Ovary (tissue), 9 donors: ENCODE measurements around the gene SV2C. TPM values are rescaled to one million over a fixed set of nuclear protein-coding genes. Genes with fewer than 3 reads are reported as not detected.

ENCODE experiments used
- DNase-seq, 5 donors: peaks; one replicate each; pipeline ENCODE4 v3.0.0-alpha.2; 2019 to 2020
- H3K27ac ChIP-seq, 2 donors: fragments of 200-600 bp; one replicate each; pipeline versions ENCODE4 v1.5.1 to v1.8.0; 2019 to 2022
- H3K27me3 ChIP-seq: fragments of 200-600 bp; one replicate; pipeline ENCODE4 v1.8.0; 2022
- H3K36me3 ChIP-seq: fragments of 200-600 bp; sonication (generic); one replicate; pipeline ENCODE4 v1.5.1; 2019
- H3K4me1 ChIP-seq: one replicate; pipeline ENCODE4 v1.8.1; 2013; ENCODE audit warnings: mild to moderate bottlenecking, moderate library complexity; ENCODE audit not compliant: insufficient read depth
- H3K4me3 ChIP-seq: fragments of 200-600 bp; sonication (generic); one replicate; pipeline ENCODE4 v1.5.1; 2017
- H3K9me3 ChIP-seq, 2 donors: fragments of 200-600 bp in 1 of 2; sonication (generic) in 1 of 2; one replicate each; pipeline versions ENCODE4 v1.5.1 to v1.8.1; 2013 to 2019; ENCODE audit warnings: mild to moderate bottlenecking in 1 of 2, moderate library complexity in 1 of 2
- EP300 ChIP-seq: sonication (generic); formaldehyde crosslinking; IDR thresholded peaks from one replicate; pipeline ENCODE4 v1.6.1; 2017; ENCODE audit warnings: antibody characterized with exemption
- POLR2A ChIP-seq: fragments of 450-650 bp; IDR thresholded peaks from one replicate; pipeline ENCODE4 v1.6.1; 2017; ENCODE audit warnings: antibody characterized with exemption, mild to moderate bottlenecking, moderate library complexity
- WGBS, 3 donors: extraction: QIAGEN DNeasy Blood & Tissue Kit in 1 of 3; methylation state at CpG; one replicate each; pipeline versions ENCODE4 v1.1.5 to v1.1.7; 2013 to 2017; 5-methylcytosine and 5-hydroxymethylcytosine counted together
- intact Hi-C, 4 donors: fragments of 100-400 bp; cut with DNase I; formaldehyde crosslinking; loops; one replicate each; pipeline versions ENCODE4 v1.11.0 to v1.15.1; 2022 to 2023
- polyA plus RNA-seq, 2 donors: library from polyadenylated mRNA; stranded (reverse); fragments of 200-250 nt in 1 of 2; fragments of 350-450 nt in 1 of 2; fragmentation: Illumina TruSeq in 1 of 2; extraction: RNeasy Lipid Tissue Mini Kit (QIAGEN cat#74804) in 1 of 2; gene quantifications; one replicate each; pipeline ENCODE4 v1.2.3, GENCODE V29; 2013 to 2014
- total RNA-seq, 7 donors: library from RNA; depleted of rRNA in 2 of 7; stranded (reverse); fragments of >200 nt in 2 of 7; fragmentation: NEBNext Ultra II Directional in 3 of 7; extraction: Animal tissue kit (Norgen Biotek cat#: 25700) in 3 of 7; gene quantifications; one replicate each; pipeline versions ENCODE4 v1.1.0 to v1.2.4, GENCODE V29; 2016 to 2023
- TF ChIP-seq, protein P1 (sequence below), 3 donors: fragments of 450-650 bp in 2 of 3; fragments of 200-600 bp in 1 of 3; IDR thresholded peaks; one replicate each; pipeline versions ENCODE4 v1.5.1 to v1.8.0; 2016 to 2022; ENCODE audit warnings: antibody characterized with exemption in 3 of 3, mild to moderate bottlenecking in 1 of 3
- donor health status: DM: no; HTN: no; CAD: no; lungs with moderate emphysema.
- donor health status: DM: no; HTN: no; CAD: no.
- donor health status: Bipolar disorder and iron deficiency.
- donor health status: DM: yes; HTN: yes; CAD: no.
- donor health status: DM: no; HTN: no; CAD: no.
- donor health status: DM: yes; HTN: yes; CAD: no.

Gene SV2C
- total and polyA plus RNA-seq, 9 donors, result 0.10 to 1.3 (median 0.51) TPM

DNA sequence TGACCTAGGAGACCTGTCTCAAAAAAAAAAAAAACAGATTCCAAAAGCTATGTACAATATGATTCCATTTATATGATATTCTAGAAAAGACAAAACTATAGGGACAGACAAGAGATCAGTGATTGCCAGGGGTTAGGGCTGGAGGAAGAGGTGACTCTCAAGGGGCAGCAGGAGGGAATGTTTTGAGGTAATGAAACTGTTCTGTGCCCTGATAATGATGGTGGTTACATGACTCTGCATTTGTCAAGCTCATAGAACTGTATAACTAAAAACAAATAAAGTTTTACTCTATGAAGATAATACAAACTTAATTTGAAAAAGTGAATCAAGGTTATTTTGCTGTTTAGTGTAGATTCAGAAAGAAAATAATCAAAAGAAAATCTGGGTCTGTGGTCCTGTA is 194.6 kb downstream of the SV2C start:
- Histone ChIP-seq H3K4me3 (no peak overlapping the region), H3K27ac (no peak overlapping the region), H3K27me3 (no peaks in the 10 kb centered on the region), H3K36me3 (no peaks in the 10 kb centered on the region), H3K4me1 (no peaks in the 10 kb centered on the region), H3K9me3 (no peaks in the 10 kb centered on the region)
- intact Hi-C loops, result no loop called here
- TF ChIP-seq EP300 (no peak), POLR2A (no peak)
- TF ChIP-seq, protein P1, sequence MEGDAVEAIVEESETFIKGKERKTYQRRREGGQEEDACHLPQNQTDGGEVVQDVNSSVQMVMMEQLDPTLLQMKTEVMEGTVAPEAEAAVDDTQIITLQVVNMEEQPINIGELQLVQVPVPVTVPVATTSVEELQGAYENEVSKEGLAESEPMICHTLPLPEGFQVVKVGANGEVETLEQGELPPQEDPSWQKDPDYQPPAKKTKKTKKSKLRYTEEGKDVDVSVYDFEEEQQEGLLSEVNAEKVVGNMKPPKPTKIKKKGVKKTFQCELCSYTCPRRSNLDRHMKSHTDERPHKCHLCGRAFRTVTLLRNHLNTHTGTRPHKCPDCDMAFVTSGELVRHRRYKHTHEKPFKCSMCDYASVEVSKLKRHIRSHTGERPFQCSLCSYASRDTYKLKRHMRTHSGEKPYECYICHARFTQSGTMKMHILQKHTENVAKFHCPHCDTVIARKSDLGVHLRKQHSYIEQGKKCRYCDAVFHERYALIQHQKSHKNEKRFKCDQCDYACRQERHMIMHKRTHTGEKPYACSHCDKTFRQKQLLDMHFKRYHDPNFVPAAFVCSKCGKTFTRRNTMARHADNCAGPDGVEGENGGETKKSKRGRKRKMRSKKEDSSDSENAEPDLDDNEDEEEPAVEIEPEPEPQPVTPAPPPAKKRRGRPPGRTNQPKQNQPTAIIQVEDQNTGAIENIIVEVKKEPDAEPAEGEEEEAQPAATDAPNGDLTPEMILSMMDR (IDR thresholded peaks at IDR 0.05), result no peak
- DNase-seq, result no peak

DNA sequence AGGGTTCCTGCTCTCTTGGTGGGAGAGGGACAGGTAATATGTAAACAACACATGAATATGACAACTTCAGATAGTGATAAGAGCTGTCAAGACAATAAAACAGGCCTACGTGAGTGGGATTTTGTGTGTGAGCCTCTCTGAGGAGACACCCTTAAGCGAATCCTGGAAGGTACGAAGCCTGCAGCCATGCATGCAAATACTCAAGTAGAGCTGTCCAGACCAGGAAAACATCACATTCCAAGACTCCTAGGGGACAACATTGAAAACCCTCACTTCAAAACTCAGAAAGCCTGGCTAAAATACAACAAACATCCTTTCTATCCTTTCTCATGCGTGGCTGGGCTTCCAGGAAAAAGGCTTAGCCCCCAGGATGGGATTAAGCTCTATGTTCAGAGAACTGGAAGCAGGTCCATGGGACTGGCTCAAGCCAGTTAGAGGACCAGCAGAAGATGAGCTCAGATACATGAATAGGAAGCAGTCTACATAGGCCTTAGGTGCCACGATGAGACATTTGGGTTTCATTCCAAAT is 195.1 kb downstream of the SV2C start:
- Histone ChIP-seq H3K36me3 (no peaks in the 10 kb centered on the region), H3K27me3 (no peaks in the 10 kb centered on the region), H3K4me1 (no peaks in the 10 kb centered on the region), H3K4me3 (no peak overlapping the region), H3K9me3 (no peaks in the 10 kb centered on the region), H3K27ac (no peak overlapping the region)
- TF ChIP-seq POLR2A (no peak), EP300 (no peak)
- TF ChIP-seq, protein P1 (IDR thresholded peaks at IDR 0.05), result no peak
- intact Hi-C loops, result no loop called here
- DNase-seq, result no peak
- 80 to 83% (median 82%) methylated on average over 5 of the region's 5 CpGs for WGBS, 3 donors

DNA sequence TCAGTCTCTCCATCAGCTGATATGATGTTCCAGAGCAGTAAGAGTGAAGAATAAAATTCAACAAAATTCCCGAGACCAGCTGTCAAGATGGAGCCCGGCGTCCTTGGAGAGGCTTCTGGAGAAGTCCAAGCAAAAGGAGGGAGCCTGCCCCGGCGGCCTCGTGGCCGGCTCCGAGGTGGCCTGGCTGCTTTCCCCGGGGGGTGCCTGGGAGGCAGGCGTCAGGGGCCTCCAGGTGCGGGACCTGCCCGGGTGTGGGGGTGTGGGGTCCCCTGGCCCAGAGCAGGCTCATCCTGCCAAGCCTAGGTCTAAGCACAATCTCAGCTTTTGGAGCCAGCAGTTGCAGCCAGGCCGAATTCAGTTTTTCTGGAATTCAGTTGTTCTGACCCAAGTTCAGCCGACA is 197.3 kb downstream of the SV2C start:
- Histone ChIP-seq H3K9me3 (no peaks in the 10 kb centered on the region), H3K27ac (no peak overlapping the region), H3K36me3 (no peaks in the 10 kb centered on the region), H3K4me1 (no peaks in the 10 kb centered on the region), H3K4me3 (no peak overlapping the region), H3K27me3 (no peaks in the 10 kb centered on the region)
- intact Hi-C loops, result no loop called here
- DNase-seq, result no peak
- TF ChIP-seq EP300 (no peak), POLR2A (no peak)
- TF ChIP-seq, protein P1 (IDR thresholded peaks at IDR 0.05), result no peak
- 82 to 87% (median 86%) methylated on average over 14 of the region's 14 CpGs for WGBS, 3 donors

DNA sequence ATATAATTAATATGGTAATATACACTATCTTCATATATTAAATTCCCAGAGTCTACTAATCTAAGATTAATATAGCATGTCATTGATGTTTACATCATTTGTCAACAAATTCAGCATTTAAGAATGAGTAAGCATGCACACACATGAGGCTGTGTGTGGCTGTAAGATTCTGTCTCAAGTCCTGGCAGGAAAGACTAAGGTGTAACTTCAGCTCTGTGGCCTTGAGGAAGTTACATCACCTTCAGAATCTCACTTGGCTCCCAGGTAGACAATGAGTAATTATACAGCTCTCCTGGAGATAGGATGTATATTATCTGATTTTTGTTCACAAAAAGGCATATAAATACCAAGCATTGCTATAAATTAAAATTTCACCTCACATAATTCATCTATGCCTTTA is 200.5 kb downstream of the SV2C start:
- H3K27me3 ChIP-seq, result no peaks in the 10 kb centered on the region
- no peaks in the 10 kb centered on the region for H3K4me1 ChIP-seq
- H3K4me3 ChIP-seq, result no peak overlapping the region
- intact Hi-C loops, result no loop called here
- TF ChIP-seq, protein P1 (IDR thresholded peaks at IDR 0.05), result no peak
- TF ChIP-seq POLR2A (no peak), EP300 (no peak)
- H3K36me3 ChIP-seq, result no peaks in the 10 kb centered on the region
- H3K9me3 ChIP-seq, result no peaks in the 10 kb centered on the region
- no peak overlapping the region for H3K27ac ChIP-seq
- DNase-seq, result no peak
